GM10248 (cell line): ENCODE measurements around the gene CUBN.

Experiments
- CTCF ChIA-PET: fragments of 300-600 bp; sonication (Branson Sonifier 250); formaldehyde crosslinking; extraction: SDS; loops from one replicate; lab custom pipeline; 2021; ENCODE audit warnings: antibody characterized with exemption; lab: Yijun Ruan, JAX
- POLR2A ChIA-PET: fragments of 350-650 bp; sonication (Branson Sonifier 250); formaldehyde crosslinking; extraction: SDS; loops from one replicate; lab custom pipeline; 2020; ENCODE audit warnings: antibody characterized with exemption; lab: Yijun Ruan, JAX
- DNase-seq: peaks from one replicate; pipeline ENCODE4 v3.0.0; 2012; ENCODE audit errors: extremely low spot score
- TF ChIP-seq, protein P1 (sequence below): IDR thresholded peaks from 2 replicates; pipeline ENCODE4 v1.5.1; 2012; ENCODE audit warnings: mild to moderate bottlenecking, low read depth; ENCODE audit errors: extremely low read depth, missing control alignments, control extremely low read depth

CUBN gene

GRCh38 chr10:17155826-17156225 is 26.2 kb upstream of the CUBN start:
- TF ChIP-seq, protein P1, sequence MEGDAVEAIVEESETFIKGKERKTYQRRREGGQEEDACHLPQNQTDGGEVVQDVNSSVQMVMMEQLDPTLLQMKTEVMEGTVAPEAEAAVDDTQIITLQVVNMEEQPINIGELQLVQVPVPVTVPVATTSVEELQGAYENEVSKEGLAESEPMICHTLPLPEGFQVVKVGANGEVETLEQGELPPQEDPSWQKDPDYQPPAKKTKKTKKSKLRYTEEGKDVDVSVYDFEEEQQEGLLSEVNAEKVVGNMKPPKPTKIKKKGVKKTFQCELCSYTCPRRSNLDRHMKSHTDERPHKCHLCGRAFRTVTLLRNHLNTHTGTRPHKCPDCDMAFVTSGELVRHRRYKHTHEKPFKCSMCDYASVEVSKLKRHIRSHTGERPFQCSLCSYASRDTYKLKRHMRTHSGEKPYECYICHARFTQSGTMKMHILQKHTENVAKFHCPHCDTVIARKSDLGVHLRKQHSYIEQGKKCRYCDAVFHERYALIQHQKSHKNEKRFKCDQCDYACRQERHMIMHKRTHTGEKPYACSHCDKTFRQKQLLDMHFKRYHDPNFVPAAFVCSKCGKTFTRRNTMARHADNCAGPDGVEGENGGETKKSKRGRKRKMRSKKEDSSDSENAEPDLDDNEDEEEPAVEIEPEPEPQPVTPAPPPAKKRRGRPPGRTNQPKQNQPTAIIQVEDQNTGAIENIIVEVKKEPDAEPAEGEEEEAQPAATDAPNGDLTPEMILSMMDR = no peak
- CTCF ChIA-PET = no interaction called here
- no peak for DNase-seq
- POLR2A ChIA-PET = no interaction called here

DNA sequence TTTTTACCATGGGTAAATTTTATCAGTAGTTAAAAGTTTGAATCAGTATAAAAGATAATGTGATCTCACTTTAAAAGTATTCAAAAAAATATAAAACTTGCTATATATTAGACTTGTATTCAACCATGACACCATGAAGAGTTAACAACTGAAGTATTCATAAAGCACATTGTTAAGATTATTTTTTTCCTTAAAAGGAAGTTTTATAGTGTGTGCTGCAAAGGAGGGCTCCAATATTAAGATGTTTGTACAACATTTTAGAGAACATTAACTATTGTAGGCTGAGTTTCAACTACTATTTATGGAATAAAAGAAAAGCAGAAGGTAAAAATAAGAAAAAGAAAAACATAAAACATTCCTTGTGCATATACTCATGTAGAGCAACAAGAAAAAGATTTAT is 24.5 kb upstream of the CUBN start:
- TF ChIP-seq, protein P1 = no peak
- ChIA-PET POLR2A (no interaction called here), CTCF (interaction anchor here (0.6 to 0.9 kb wide), 2 partner anchors 10 to 233 kb away, joined by 3 read pairs; no protein-coding TSS in a partner anchor)
- DNase-seq = no peak

DNA sequence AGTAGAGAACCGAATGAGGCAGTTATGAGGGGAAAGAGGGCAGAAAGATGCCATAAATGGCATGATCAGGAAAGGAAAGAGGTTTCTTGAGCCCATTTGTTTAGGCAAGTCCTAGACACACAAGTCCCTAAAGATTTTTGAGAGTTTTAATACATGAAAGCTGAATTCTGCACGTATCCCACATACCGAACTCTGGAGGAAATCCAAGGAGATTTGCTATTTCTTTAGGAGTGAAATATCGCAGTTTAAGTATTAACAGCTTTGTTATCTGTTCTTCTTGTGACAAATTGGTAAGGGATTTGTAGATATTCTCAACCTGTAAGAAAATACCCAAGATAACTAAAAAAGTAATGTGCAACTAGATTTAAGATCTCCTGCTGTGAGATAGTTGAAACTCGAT is 23.7 kb upstream of the CUBN start:
- POLR2A ChIA-PET = no interaction called here

DNA sequence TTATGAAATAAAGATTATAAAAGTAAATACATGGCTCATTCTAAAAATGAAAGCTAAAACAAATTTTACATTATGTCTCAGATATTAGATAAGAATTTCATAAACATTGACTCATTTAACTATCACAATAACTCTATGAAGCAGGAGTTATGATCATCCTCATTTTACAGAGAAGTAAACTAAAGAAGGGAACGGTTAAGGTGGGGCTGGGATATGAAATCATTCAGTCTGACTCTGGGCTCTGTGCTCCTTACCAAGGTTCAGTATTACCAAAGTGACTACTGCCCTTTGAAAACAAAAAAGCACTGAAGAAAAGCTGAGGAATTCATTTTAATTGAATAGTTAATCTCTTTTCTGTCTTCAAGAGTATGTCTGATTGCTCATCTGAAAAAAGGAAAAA is 22.1 kb upstream of the CUBN start:
- TF ChIP-seq, protein P1 = no peak
- ChIA-PET POLR2A (interaction anchor here (0.6 kb wide), 1 partner anchor 99 kb away, joined by 8 read pairs; no protein-coding TSS in a partner anchor), CTCF (interaction anchor here (1.2 to 1.3 kb wide), 3 partner anchors 13 to 30 kb away, joined by 3 read pairs; no protein-coding TSS in a partner anchor)
- DNase-seq = no peak

More for the DNA sequence above, 23.7 kb upstream of the CUBN start:
- TF ChIP-seq, protein P1 = no peak
- no peak for DNase-seq
- CTCF ChIA-PET = no interaction called here

- TF ChIP-seq, protein P1 = no peak
- CTCF ChIA-PET = no interaction called here
- DNase-seq = no peak
- POLR2A ChIA-PET = no interaction called here
Observed at GRCh38 chr10:17147884-17148489, 18.4 kb upstream of the CUBN start.

DNA sequence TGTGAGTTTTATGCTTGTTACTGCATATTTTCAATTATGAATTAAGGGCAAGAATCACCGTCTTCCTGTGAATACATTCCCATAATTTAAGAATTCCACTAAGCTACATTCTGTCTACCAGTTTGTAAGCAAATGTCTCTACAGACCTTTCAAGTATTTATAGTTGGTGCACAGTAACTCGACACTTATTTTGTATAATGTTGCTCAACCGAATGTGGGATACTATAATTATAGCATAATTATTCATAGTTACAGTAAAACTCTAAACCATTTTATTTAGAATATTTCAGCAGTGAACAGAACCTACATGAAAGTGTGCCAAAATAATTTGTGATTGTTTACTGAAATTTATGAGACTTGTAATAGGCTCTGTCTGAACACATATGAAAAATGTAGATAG is 17.3 kb upstream of the CUBN start:
- CTCF ChIA-PET = no interaction called here
- TF ChIP-seq, protein P1 = no peak
- DNase-seq = no peak
- POLR2A ChIA-PET = no interaction called here

DNA sequence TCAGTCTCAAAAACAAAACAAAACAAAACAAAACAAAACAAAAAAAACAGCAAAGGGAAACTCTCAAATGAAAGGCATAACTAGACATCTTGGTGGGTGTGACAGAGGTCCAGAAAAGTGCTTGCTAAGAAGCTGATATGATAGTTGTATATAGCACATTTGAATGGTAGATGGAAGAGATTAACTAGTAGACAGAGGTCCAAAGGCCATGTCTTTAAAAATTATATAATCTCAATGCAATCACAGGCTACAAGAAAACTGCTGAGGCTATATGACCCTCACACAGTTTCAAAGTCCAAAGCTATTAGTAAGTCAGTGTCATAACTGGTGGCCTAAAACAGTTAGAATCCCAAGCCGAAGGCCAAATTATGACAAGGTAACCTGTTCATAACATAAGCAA is 15.6 kb upstream of the CUBN start:
- CTCF ChIA-PET = no interaction called here
- DNase-seq = no peak
- TF ChIP-seq, protein P1 = no peak
- POLR2A ChIA-PET = no interaction called here
